Measurements from ENCODE around the gene CHST11.

- TF ChIP-seq, protein P1, sequence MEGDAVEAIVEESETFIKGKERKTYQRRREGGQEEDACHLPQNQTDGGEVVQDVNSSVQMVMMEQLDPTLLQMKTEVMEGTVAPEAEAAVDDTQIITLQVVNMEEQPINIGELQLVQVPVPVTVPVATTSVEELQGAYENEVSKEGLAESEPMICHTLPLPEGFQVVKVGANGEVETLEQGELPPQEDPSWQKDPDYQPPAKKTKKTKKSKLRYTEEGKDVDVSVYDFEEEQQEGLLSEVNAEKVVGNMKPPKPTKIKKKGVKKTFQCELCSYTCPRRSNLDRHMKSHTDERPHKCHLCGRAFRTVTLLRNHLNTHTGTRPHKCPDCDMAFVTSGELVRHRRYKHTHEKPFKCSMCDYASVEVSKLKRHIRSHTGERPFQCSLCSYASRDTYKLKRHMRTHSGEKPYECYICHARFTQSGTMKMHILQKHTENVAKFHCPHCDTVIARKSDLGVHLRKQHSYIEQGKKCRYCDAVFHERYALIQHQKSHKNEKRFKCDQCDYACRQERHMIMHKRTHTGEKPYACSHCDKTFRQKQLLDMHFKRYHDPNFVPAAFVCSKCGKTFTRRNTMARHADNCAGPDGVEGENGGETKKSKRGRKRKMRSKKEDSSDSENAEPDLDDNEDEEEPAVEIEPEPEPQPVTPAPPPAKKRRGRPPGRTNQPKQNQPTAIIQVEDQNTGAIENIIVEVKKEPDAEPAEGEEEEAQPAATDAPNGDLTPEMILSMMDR (IDR thresholded peaks at IDR 0.05 in 8 of 11, conservative IDR thresholded peaks at IDR 0.05 in 3 of 11) = no peak
- no peak for TF ChIP-seq POLR2A (IDR thresholded peaks at IDR 0.05)
Measured at GRCh38 chr12:104566244-104566993, 109.7 kb downstream of the CHST11 start.

All from spleen (tissue), 7 donors.